HL-60/S4 treated with retinoic acid at 250 ng/mL for 4 days and 3 days (cell line): Measurements from ENCODE around the gene AKAP13.
"Not testable (repeated sequence)": the region's sequence is repeated elsewhere in the genome, so short reads cannot be mapped to it uniquely, and the experiment has no call there.

ENCODE experiments used
- in situ Hi-C: fragments of 300-500 bp; cut with MboI; formaldehyde crosslinking; loops from 2 replicates; pipeline ENCODE4 v1.7.0; 2022; ENCODE audit warnings: low sequenced_read_pairs

AKAP13 gene

GRCh38 chr15:85380217-85380811 is at the start of gene AKAP13:
TSS of gene AKAP13 (plus strand) at chr15:85380603. CDS start at chr15:85485721, 105,118 bp downstream.
- in situ Hi-C loops = no loop called here

- in situ Hi-C loops = no loop called here
Observed at GRCh38 chr15:85330901-85331588, 49.4 kb upstream of the AKAP13 start.

GRCh38 chr15:85331655-85332285 is 48.6 kb upstream of the AKAP13 start:
- in situ Hi-C loops = no loop called here

GRCh38 chr15:85333132-85333831 is 47.1 kb upstream of the AKAP13 start:
- in situ Hi-C loops = no loop called here

- in situ Hi-C loops = no loop called here
Observed at GRCh38 chr15:85334241-85334640, 46.2 kb upstream of the AKAP13 start.

GRCh38 chr15:85335193-85335942 is 45.0 kb upstream of the AKAP13 start:
- in situ Hi-C loops = no loop called here

- in situ Hi-C loops = no loop called here
Observed at GRCh38 chr15:85336880-85337279, 43.5 kb upstream of the AKAP13 start.

- in situ Hi-C loops = no loop called here
Observed at GRCh38 chr15:85337425-85338074, 42.9 kb upstream of the AKAP13 start.

- in situ Hi-C loops = no loop called here
Observed at GRCh38 chr15:85340321-85340665, 40.1 kb upstream of the AKAP13 start.

GRCh38 chr15:85340852-85341251 is 39.6 kb upstream of the AKAP13 start:
- in situ Hi-C loops = no loop called here

- in situ Hi-C loops = not testable (repeated sequence)
Observed at GRCh38 chr15:85342163-85342562, 38.2 kb upstream of the AKAP13 start.

GRCh38 chr15:85343443-85343842 is 37.0 kb upstream of the AKAP13 start:
- in situ Hi-C loops = not testable (repeated sequence)

- in situ Hi-C loops = not testable (repeated sequence)
Observed at GRCh38 chr15:85344241-85344640, 36.2 kb upstream of the AKAP13 start.

GRCh38 chr15:85344653-85345114 is 35.7 kb upstream of the AKAP13 start:
- in situ Hi-C loops = not testable (repeated sequence)

- in situ Hi-C loops = not testable (repeated sequence)
Observed at GRCh38 chr15:85345196-85345918, 35.0 kb upstream of the AKAP13 start.

- in situ Hi-C loops = not testable (repeated sequence)
Observed at GRCh38 chr15:85346462-85347084, 33.8 kb upstream of the AKAP13 start.

GRCh38 chr15:85347264-85348047 is 32.9 kb upstream of the AKAP13 start:
- in situ Hi-C loops = not testable (repeated sequence)

- in situ Hi-C loops = not testable (repeated sequence)
Observed at GRCh38 chr15:85348048-85348766, 32.2 kb upstream of the AKAP13 start.
